GM19023 (cell line): ENCODE results near the gene SLC25A25.
"Not testable (repeated sequence)": the region's sequence is repeated elsewhere in the genome, so short reads cannot be mapped to it uniquely, and the experiment has no call there.

ENCODE experiments used
- ATAC-seq: cut with Tn5 transposase; IDR thresholded peaks from one replicate; pipeline ENCODE4 v1.9.1; 2021; ENCODE audit warnings: mild to moderate bottlenecking, moderate library complexity; ENCODE audit not compliant: unreplicated experiment

Gene SLC25A25

GRCh38 chr9:128108269-128109049 lies 40.4 kb downstream of the SLC25A25 start:
- no peak for ATAC-seq

- ATAC-seq, result no peak
Observed at GRCh38 chr9:128109050-128109709, 41.1 kb downstream of the SLC25A25 start.

- ATAC-seq, result not testable (repeated sequence)
Observed at GRCh38 chr9:128111726-128112125, 43.7 kb downstream of the SLC25A25 start.

- no peak for ATAC-seq
Observed at GRCh38 chr9:128113526-128114325, 45.7 kb downstream of the SLC25A25 start.

- no peak for ATAC-seq
Observed at GRCh38 chr9:128114326-128115186, 46.5 kb downstream of the SLC25A25 start.

- no peak for ATAC-seq
Observed at GRCh38 chr9:128115187-128116103, 47.4 kb downstream of the SLC25A25 start.

GRCh38 chr9:128116104-128117083 lies 48.4 kb downstream of the SLC25A25 start:
- ATAC-seq, result no peak

GRCh38 chr9:128117613-128118471 lies 49.8 kb downstream of the SLC25A25 start:
- peak; percentile 60 for ATAC-seq

- no peak for ATAC-seq
Observed at GRCh38 chr9:128118472-128118857, 50.4 kb downstream of the SLC25A25 start.

GRCh38 chr9:128118971-128119665 lies 51.1 kb downstream of the SLC25A25 start:
- no peak for ATAC-seq

- ATAC-seq, result no peak
Observed at GRCh38 chr9:128120061-128120740, 52.2 kb downstream of the SLC25A25 start.

- no peak for ATAC-seq
Observed at GRCh38 chr9:128120741-128121465, 52.9 kb downstream of the SLC25A25 start.

- no peak for ATAC-seq
Observed at GRCh38 chr9:128121466-128121810, 53.4 kb downstream of the SLC25A25 start.

GRCh38 chr9:128121924-128122808 lies 54.1 kb downstream of the SLC25A25 start:
- ATAC-seq, result no peak

GRCh38 chr9:128122809-128123175 lies 54.8 kb downstream of the SLC25A25 start:
- ATAC-seq, result no peak
